ENCODE measurements around the gene STAM.

The STAM gene

DNA sequence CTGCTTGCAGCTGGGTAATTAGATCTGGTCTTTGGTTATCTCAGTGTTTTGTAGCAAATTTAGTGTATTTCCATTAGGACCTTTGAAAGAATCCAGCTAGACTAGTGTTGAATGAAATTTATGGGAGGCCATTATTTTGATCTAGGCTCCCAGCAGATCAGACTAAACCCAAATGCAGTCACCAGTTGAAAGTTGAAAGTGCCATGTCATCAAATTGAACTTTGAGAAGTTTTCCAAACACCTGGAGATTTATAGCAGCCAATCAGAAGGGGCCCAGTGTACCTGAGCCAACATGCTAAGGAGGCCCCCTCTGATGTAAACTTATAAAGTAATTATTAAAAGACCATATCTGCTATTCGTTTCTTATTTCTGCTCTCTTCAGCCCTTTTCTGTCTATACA, 96.7 kb downstream of the STAM start:
- no peak for TF ChIP-seq ZNF274 (IDR thresholded peaks at IDR 0.05; ENCODE audit: low read depth, low read length)
- no peak overlapping the region for H3K4me3 ChIP-seq (ENCODE audit: low read length)

DNA sequence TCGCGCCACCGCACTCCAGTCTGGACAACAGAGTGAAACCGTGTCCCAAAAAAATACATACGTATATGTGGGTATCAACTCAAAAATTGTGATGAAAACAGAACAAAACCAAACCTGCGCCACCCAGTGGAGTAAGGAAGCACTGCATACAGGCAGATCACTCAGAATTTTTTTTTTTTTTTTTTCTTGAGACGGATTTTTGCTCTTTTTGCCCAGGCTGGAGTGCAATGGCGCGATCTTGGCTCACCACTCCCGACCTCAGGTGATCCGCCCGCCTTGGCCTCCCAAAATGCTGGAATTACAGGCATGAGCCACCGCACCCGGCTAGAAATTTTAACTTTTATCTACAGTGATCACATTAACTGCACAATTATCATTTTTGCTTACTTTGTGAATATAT, 99.0 kb downstream of the STAM start:
- no peak overlapping the region for H3K4me3 ChIP-seq (ENCODE audit: low read length)
- TF ChIP-seq ZNF274 (IDR thresholded peaks at IDR 0.05; ENCODE audit: low read depth, low read length), result no peak

DNA sequence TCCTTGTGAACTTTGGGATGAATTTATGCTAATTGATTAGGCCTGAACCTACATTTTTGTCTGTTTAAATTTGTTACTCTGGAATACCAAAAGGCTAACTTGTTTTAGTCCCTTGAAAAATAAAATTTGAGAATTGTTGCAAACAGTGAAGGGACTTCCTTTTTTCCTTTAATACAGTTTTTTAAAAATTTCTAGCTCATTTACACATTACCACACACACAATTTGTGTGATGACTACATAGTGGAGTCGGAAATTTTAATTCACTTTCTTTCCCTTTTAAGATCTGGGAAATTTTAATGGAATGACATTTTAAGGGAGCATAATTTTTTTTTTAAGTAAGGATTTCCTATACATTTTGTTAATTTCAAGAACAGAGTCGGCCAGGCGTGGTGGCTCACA, 99.5 kb downstream of the STAM start:
- TF ChIP-seq ZNF274 (IDR thresholded peaks at IDR 0.05; ENCODE audit: low read depth, low read length), result no peak
- H3K4me3 ChIP-seq (ENCODE audit: low read length), result no peak overlapping the region

DNA sequence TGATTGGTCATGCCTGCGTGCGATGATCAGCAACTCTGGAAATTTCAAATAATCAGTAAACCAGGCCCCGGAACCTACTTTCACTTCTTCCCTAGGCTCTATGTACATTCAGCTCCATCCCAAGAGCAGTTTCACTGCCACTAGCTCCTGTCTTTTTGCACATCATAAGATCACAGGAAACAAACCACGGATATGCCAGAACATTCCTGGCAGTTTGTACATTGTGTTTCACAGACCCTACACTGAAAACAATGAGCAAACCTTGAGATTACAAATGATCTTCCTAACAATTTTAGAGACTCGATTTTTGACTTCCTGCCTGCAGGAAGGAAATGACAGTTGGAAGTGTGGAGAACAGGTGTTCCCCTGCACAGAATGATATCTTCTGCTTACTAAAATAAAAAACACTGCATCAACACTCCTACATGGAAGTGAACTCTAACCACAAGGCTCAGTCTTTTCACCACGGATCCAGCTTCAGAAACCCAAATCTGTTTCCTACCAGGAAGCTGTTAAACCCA, 100.5 kb downstream of the STAM start:
- no peak overlapping the region for H3K4me3 ChIP-seq (ENCODE audit: low read length)
- no peak for TF ChIP-seq ZNF274 (IDR thresholded peaks at IDR 0.05; ENCODE audit: low read depth, low read length)

DNA sequence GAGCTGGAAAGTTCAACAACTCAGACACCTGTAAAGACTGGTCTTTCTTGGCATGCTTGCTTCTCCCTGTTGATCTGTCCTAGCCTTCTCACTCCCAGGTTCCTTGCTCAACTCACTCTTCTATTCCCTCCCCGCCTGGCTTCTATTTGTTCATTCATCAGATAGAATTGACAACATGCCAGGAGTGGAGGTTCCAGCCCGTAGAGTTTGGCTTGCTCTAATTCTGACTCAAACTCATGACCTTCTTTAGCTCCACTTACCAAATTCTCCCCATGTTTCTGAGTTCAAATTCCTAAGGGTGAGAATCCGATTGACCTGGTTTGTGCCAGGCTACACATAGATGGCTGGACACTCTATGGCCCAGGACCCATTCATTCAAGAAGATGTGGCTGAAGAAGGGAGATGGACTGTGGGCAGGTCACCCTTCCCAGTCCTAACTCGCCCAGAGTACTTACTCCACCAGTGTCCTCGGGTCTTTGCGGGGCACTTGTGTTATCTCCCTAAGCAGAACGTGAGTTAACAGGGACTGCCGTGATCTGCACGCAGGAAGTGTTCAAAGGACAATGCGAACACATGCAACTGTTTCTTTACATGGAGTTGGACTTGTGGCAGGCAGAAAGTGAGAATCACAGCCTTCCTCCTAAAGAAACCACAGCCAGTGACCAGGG, 104.1 kb downstream of the STAM start:
- no peak overlapping the region for H3K4me3 ChIP-seq (ENCODE audit: low read length)
- TF ChIP-seq ZNF274 (IDR thresholded peaks at IDR 0.05; ENCODE audit: low read depth, low read length), result no peak

DNA sequence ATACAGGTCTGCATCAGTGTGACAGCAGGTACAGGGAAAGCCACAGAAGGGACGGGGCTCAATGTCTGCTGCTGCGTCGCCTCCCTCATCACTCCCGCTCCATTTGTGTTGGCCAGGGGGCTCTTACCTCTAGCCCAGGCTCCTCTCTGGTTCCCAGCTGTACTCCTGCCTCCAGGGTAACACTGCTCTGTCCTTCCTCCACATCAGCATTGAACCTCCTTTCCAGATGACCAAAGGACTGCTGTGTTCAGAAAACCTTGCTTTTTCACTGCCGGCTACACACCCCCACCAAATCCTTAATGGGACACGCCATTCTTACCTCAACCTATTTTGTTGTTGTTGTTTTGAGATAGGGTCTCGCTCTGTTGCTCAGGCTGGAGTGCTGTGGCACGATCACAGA, 105.9 kb downstream of the STAM start:
- TF ChIP-seq ZNF274 (IDR thresholded peaks at IDR 0.05; ENCODE audit: low read depth, low read length), result no peak
- H3K4me3 ChIP-seq (ENCODE audit: low read length), result no peak overlapping the region

DNA sequence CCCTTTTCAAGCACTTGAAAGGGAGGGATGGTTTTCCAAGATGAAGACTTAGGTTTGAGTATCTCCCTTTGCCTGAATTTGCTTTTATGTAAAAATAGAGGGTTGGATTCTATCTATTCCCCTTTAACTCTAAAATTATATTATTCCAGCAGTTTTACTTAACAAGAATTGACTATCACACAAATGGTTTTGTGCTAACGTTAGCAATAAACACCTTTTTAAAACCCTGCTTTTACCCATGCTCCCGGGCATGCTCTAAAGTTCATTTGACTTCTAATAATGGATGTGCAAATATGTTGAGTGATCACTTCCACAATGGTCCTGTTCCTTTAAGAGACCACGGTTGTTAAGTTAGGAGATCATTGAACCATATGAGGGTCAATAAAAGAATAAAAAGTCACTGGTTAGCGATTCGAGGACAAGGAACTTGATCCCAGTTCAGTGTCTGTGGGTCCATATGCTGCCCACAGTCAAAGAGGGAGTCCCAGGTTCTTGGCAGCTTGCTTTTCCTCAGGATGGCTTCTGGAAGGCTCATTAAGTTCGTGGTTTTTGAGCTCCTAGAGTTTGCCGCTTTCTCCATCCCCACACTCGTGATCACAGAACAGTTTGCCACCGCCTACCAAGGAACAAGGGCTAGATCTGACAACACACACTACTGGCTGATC, 108.0 kb downstream of the STAM start, which contains the start of gene TMEM236:
Gene TMEM236 (plus strand): TSS at position 421 of the 665 bp plus-strand sequence. CDS start 95 bp downstream, at position 516.
- no peak within 1 kb of the TSS for H3K4me3 ChIP-seq (ENCODE audit: low read length)
- no peak for TF ChIP-seq ZNF274 (IDR thresholded peaks at IDR 0.05; ENCODE audit: low read depth, low read length)

DNA sequence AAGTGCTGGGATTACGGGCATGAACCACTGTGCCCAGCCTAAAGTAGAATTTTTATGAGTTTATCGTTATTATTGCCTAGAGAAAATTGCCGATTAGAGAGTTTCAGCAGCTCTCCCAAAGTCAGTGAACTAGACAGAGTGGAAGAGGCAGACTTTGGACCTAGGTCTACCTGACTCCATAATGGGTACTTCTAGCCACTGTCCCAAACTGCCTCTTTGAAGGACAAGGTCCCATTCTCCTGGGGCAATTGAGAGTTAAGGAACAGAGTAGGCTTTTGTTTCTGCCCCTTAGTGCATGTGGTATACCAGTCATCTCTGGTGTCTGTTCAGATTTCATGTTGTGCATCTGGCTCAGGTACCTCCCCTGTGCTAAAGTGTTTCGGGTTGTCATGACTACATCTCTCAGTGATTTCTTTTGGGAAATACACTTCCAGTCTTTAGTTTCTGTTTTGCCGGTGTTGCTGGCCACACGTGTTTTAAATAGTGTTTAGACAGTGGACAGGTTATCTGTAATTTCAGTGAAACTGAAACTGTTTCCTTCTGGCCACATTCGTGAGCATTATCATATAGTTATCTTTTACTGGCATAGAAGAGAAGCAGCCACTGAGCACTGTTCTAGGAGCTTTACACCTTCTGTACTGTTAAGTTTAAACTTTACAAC, 112.7 kb downstream of the STAM start:
- TF ChIP-seq ZNF274 (IDR thresholded peaks at IDR 0.05; ENCODE audit: low read depth, low read length), result no peak
- H3K4me3 ChIP-seq (ENCODE audit: low read length), result peak overlapping the region; percentile 14; the same call in 1 of the 2 replicates

DNA sequence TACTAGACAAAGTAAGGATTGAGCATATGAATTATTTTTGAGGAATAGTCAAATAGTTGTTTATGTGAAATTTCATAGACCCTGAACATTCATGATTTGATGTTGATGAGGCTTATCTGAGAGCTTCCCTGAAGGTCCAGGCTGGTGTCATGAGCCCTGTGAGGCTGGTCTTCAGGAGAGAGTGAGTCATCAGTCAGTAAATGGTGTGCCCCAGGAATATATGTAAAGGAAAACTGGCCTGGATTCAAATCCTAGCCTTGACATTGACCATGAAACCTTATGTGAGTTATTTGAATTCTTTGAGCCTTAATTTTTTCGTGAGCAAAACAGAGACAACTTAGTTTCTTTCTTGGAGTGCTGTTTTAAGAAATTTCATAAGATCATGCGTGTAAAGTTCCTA, 114.2 kb downstream of the STAM start:
- TF ChIP-seq ZNF274 (IDR thresholded peaks at IDR 0.05; ENCODE audit: low read depth, low read length), result no peak
- H3K4me3 ChIP-seq (ENCODE audit: low read length), result no peak overlapping the region

DNA sequence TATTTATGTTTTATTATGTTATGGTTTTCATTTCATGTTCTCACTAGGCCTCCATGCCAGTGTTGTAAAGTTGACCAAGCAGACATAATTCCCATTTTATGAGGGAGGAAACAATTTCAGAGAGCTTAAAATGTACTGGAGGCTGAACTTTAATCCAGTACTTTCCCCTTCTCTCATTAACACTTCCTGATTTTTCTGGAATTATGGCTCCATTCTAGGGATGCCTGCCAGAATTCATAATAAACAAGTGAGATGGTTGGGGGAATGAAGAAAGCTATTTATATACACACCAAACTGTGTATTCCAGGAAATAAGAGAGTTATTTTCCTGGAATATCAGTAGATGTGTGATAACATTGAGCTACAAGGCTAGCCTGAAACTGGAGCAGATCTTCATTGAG, 114.9 kb downstream of the STAM start:
- no peak overlapping the region for H3K4me3 ChIP-seq (ENCODE audit: low read length)
- TF ChIP-seq ZNF274 (IDR thresholded peaks at IDR 0.05; ENCODE audit: low read depth, low read length), result no peak

DNA sequence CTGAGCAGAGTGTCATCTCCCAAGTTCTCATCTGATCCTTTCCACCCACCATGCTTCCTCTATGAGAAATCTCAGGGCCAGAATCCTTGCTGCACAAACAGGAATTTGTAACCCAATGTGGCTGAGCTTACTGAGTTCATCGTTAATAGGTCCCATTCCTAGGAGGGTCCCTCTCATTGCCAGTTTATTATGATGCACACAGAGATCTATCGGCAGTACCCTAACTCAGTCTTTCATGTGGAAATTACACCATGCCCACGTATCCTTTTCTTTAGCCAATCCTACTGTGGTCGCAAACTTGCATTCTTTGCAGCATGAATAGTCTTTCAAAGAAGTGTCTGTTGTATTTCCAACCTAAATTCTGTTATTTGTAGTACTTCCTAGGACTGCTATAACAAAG, 120.2 kb downstream of the STAM start:
- H3K4me3 ChIP-seq (ENCODE audit: low read length), result no peak overlapping the region
- TF ChIP-seq ZNF274 (IDR thresholded peaks at IDR 0.05; ENCODE audit: low read depth, low read length), result no peak

DNA sequence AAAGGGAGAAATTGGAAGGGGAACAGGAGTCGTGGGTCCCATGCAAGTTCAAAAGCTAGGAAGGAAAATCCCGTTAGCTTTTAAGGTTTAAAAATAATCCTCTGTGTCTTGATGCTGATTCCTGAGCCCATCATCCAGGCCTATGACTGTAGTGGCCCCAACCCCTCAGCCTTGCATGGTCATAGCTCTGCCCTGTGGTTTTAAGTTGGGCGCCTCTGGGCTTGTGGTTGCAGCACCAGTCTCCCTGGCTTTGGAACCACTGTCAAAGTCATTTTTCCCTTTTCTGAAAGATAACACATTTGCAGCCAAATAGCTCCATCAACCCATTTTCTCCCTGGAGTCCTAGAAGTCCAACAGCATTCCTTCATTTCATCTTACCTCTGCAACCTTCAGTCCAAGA, 121.7 kb downstream of the STAM start:
- TF ChIP-seq ZNF274 (IDR thresholded peaks at IDR 0.05; ENCODE audit: low read depth, low read length), result no peak
- H3K4me3 ChIP-seq (ENCODE audit: low read length), result no peak overlapping the region
